Spleen (tissue), 7 donors: Measurements from ENCODE around the gene FARSA.

ENCODE experiments used
- POLR2A ChIP-seq, 3 donors: fragments of 450-650 bp; IDR thresholded peaks; one replicate each; pipeline ENCODE4 v1.5.1; 2017; ENCODE audit warnings: antibody characterized with exemption in 3 of 3, mild to moderate bottlenecking in 1 of 3
- POLR2AphosphoS5 ChIP-seq, 3 donors: sonication (generic); formaldehyde crosslinking; IDR thresholded peaks; one replicate each; pipeline ENCODE4 v1.5.1; 2017; ENCODE audit warnings: antibody characterized with exemption in 3 of 3
- TF ChIP-seq, protein P1 (sequence below), 11 experiments: fragments of 200-600 bp in 7 of 11; fragments of 450-650 bp in 4 of 11; sonication (generic) in 4 of 11; IDR thresholded peaks in 8 of 11; conservative IDR thresholded peaks in 3 of 11; 1 replicate in 7 of 11; 2 replicates in 4 of 11; pipeline versions ENCODE4 v1.4.0 to v1.8.0; 2016 to 2021; ENCODE audit warnings: antibody characterized with exemption in 11 of 11, inconsistent platforms in 4 of 11, mild to moderate bottlenecking in 1 of 11
- donor health status: DM: no; HTN: no; CAD: no; lungs with moderate emphysema.
- donor health status: DM: no; HTN: no; CAD: no.
- donor health status: DM: no; HTN: no; CAD: no.

DNA sequence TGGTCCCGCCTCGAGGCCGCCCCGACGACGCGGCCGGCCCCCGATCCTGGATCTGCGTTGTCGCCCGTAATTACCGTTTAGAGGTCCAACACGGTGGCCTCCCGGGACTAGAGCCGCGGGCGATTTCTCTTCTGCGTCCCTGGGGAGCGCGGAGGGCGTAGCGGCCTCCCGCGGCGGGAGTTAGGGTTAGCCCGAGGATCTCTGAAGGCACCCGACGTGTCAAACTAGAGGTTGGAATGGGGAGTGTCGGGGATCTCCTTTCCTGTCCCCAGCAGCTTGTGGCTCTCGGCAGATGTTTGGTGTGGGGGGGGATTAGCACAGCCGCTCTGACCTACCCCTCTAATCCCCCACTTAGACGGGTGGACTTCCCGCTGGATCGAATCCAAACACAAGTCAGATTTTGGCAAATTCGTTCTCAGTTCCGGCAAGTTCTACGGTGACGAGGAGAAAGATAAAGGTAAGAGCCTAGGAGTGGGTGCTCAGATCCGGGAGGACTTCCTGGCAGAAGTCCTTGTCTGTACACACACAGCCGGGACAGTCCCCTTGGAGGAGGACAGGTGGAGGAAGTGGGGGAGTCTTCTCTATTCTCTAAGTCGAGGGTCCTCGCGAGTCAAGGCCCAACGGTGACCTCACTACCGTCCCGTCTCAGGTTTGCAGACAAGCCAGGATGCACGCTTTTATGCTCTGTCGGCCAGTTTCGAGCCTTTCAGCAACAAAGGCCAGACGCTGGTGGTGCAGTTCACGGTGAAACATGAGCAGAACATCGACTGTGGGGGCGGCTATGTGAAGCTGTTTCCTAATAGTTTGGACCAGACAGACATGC lies 5.5 kb upstream of the FARSA start:
- TF ChIP-seq, protein P1, sequence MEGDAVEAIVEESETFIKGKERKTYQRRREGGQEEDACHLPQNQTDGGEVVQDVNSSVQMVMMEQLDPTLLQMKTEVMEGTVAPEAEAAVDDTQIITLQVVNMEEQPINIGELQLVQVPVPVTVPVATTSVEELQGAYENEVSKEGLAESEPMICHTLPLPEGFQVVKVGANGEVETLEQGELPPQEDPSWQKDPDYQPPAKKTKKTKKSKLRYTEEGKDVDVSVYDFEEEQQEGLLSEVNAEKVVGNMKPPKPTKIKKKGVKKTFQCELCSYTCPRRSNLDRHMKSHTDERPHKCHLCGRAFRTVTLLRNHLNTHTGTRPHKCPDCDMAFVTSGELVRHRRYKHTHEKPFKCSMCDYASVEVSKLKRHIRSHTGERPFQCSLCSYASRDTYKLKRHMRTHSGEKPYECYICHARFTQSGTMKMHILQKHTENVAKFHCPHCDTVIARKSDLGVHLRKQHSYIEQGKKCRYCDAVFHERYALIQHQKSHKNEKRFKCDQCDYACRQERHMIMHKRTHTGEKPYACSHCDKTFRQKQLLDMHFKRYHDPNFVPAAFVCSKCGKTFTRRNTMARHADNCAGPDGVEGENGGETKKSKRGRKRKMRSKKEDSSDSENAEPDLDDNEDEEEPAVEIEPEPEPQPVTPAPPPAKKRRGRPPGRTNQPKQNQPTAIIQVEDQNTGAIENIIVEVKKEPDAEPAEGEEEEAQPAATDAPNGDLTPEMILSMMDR (IDR thresholded peaks at IDR 0.05 in 8 of 11, conservative IDR thresholded peaks at IDR 0.05 in 3 of 11), result peak in 3 of 11 experiments; percentile 0 to 29 (median 15)
- no peak for TF ChIP-seq POLR2A (IDR thresholded peaks at IDR 0.05)
- peak in 1 of 3 donors; percentile 31 for TF ChIP-seq POLR2AphosphoS5 (IDR thresholded peaks at IDR 0.05)
